VCaP (cell line): ENCODE data around the gene MT1X.
"Not testable (repeated sequence)": the region's sequence is repeated elsewhere in the genome, so short reads cannot be mapped to it uniquely, and the experiment has no call there.

Source experiments
- H3K27ac ChIP-seq: fragments of 450-650 bp; 2 replicates; pipeline ENCODE4 v1.5.1; 2017
- TF ChIP-seq, protein P1 (sequence below): fragments of 450-650 bp; conservative IDR thresholded peaks from 2 replicates; pipeline ENCODE4 v1.5.1; 2017; ENCODE audit warnings: mild to moderate bottlenecking, moderate library complexity

MT1X gene

DNA sequence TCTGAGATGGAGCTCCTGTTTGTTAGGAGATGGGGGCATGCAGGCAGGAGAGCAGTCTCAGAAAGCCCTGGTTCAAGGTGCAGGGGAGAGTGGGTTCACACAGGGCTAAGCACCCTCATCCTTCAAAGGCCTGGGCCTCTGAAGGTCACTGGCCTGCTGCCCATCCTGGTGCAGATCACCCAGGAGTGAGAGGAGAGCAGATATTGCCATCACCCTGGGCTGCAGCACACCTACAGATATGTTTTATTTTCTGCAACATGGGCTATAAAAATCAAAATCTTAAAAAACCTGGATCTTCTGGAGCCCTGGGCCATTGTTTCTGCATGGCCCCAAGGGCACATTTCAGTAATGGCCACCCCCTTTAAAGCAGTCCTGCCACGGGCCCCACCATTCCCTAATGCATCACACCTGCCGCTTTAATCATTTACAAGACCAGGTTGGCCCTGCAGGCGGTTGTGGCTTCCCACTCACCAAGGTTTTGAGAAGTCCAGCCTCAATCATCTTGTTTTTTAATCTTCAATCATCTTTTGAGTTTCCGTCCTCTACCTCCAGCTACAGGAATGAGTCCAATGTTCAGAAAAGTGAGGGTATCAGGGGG lies 27.3 kb downstream of the MT1X start:
- TF ChIP-seq, protein P1, sequence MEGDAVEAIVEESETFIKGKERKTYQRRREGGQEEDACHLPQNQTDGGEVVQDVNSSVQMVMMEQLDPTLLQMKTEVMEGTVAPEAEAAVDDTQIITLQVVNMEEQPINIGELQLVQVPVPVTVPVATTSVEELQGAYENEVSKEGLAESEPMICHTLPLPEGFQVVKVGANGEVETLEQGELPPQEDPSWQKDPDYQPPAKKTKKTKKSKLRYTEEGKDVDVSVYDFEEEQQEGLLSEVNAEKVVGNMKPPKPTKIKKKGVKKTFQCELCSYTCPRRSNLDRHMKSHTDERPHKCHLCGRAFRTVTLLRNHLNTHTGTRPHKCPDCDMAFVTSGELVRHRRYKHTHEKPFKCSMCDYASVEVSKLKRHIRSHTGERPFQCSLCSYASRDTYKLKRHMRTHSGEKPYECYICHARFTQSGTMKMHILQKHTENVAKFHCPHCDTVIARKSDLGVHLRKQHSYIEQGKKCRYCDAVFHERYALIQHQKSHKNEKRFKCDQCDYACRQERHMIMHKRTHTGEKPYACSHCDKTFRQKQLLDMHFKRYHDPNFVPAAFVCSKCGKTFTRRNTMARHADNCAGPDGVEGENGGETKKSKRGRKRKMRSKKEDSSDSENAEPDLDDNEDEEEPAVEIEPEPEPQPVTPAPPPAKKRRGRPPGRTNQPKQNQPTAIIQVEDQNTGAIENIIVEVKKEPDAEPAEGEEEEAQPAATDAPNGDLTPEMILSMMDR = no peak
- H3K27ac ChIP-seq = no peak overlapping the region

DNA sequence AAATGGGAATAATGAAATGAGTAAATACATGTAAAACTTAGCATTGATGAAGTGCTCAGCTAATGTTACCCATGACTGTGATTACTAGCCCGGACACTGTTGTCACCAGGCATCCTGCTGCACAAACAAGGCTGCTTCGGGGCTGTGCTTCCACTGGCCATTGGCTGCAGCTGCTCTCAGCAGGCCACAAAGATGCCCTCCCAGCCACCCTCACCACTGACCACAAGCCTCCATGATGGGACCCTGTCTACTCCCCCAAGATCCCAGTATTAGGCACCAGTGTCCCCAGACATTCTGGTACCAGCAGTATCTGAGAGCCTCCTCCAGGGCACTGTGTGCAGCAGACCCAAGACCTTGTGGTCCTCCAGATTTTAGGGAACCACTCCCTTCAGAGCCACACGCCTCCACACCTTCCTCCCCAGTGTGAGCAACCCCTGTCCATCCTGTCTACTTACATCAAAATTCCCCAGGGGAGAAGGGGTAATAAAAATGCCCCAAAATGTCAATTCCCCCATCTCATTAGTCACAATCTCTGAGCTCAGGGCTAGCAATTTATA lies 28.0 kb downstream of the MT1X start:
- TF ChIP-seq, protein P1 = no peak
- H3K27ac ChIP-seq = no peak overlapping the region

DNA sequence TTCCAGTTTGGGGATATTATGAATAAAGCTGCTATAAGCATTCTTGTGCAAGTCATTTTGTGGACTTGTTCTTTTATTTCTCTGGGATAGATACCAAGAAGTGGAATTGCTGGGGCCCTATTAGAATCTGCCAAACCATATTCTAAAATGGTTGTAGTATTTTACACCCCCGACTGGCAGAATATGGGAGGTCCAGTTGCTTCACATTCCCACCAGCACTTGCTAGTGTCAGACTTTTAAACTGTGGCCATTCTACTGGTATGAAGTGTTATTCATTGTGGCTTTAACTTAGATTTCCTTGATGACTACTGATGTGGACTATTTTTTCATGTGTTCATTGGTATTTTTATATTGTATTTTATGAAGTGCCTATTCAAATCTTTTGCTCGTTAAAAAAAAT lies 29.6 kb downstream of the MT1X start:
- no peak overlapping the region for H3K27ac ChIP-seq
- TF ChIP-seq, protein P1 = no peak

DNA sequence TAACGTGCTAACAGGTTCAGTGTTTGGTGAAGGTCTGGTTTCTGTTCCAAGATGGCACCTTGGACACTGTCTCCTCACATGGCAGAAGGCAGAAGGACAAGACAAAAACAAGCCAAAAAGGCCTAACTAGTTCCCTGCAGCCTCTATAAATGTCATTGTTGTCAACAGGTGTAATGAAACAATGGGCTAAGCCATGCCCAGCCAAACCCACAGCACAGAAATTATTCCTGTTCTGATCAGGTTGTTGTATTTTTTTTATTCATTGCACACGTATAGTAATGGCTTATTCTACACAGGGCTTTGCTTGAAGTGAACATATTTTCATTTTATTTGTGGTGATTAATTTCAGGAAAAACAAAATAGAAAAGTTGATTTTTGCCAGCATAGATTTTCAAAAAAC lies 31.5 kb downstream of the MT1X start:
- TF ChIP-seq, protein P1 = no peak
- H3K27ac ChIP-seq = no peak overlapping the region

DNA sequence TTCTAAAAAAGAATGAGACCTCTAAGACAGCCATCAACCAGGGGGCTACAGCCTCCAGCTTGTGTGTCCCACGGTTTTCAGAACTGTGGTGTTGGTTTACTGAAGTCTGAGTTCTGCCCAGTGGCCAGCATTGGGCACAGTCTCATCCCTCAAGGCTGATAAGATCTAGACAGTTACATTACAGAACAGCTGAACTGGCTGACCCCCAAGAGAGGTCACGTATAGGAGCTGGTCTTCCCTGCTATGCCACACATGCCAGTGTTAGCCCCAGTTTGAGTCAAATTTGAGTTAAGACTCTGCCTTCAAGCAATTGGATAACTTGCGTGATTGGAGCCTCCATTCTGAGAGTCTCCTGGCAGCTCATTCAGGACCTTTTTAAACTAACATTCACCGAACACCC lies 32.9 kb downstream of the MT1X start:
- TF ChIP-seq, protein P1 = no peak
- no peak overlapping the region for H3K27ac ChIP-seq

DNA sequence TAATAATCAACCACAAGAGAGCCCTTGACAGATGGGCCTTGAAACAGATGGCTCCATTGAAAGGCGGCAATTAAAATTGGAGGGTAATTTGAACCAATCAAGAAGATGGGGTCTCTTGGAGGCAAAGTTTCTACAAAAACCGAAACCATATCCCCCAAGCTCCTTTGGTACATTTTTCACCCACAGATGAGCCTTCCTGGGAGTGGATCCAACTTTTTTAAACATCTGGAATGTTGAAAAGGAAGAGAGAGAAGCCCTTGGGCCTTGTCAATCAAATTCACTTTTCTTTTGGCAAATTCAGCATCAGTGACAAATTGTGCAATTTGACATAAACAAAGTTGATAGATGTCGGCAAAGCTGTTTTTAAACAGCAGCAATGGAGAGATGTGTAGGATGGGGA lies 34.5 kb downstream of the MT1X start:
- TF ChIP-seq, protein P1 = no peak
- no peak overlapping the region for H3K27ac ChIP-seq

DNA sequence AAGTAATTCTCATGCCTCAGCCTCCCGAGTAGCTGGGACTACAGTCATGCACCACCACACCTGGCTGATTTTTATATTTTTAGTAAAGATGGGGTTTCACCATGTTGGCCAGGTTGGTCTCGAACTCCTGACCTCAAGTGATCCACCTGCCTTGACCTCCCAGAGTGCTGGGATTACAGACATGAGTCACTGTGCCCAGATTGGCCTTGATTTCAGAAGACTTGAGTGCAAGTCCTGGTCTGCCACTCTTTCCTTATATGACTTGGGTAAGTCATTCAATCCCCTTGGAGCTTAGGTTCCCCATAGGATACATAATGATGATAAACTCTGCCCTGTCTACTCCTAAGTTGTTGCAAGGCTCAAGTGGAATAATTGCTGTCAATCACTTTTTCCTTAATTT lies 35.3 kb downstream of the MT1X start:
- H3K27ac ChIP-seq = not testable (repeated sequence)

DNA sequence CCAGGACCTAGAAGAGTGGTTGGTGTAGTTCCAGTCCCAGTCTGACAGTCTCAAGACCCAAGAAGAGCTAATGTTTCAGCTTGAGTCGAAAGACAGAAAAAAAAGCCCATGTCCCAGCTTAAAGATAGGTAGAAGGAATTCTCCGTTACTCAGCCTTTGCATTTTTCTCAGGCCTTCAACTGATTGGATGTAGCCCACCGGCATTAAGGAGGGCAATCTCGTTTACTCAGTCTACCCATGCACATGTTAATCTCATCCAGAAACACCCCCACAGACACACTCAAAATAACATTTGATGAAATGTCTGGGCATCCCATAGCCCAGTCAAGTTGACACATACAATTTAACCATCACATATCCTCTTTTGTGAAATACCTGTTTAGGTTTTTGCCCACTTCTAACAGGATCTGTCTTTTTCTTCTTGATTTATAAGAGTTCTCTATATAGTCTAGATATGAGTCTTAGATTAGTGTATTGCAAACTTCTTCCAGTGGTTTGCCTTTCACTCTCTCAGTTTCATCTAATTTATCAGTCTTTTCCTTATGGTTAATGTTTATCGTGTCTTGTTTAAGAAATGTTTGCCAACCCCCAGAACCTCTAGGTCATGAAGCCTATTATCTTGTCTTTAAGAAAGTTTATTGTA lies 40.1 kb downstream of the MT1X start:
- no peak overlapping the region for H3K27ac ChIP-seq
- TF ChIP-seq, protein P1 = no peak
